22Rv1 (cell line): Measurements from ENCODE around the gene TMEM135.

ENCODE experiments used
- CTCF ChIP-seq: fragments of 450-650 bp; IDR thresholded peaks from 2 replicates; pipeline ENCODE4 v1.5.1; 2017; ENCODE audit warnings: mild to moderate bottlenecking
- ZFX ChIP-seq: fragments of 450-650 bp; IDR thresholded peaks from 2 replicates; pipeline ENCODE4 v1.6.1; 2017; ENCODE audit warnings: antibody characterized with exemption, borderline replicate concordance

- TF ChIP-seq CTCF (no peak), ZFX (no peak)
Measured at GRCh38 chr11:87232320-87232719, 194.6 kb downstream of the TMEM135 start.
